Measurements from ENCODE around the gene VMAC.
"Not testable (repeated sequence)": the region's sequence is repeated elsewhere in the genome, so short reads cannot be mapped to it uniquely, and the experiment has no call there.

Gene VMAC, protein sequence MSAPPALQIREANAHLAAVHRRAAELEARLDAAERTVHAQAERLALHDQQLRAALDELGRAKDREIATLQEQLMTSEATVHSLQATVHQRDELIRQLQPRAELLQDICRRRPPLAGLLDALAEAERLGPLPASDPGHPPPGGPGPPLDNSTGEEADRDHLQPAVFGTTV

DNA sequence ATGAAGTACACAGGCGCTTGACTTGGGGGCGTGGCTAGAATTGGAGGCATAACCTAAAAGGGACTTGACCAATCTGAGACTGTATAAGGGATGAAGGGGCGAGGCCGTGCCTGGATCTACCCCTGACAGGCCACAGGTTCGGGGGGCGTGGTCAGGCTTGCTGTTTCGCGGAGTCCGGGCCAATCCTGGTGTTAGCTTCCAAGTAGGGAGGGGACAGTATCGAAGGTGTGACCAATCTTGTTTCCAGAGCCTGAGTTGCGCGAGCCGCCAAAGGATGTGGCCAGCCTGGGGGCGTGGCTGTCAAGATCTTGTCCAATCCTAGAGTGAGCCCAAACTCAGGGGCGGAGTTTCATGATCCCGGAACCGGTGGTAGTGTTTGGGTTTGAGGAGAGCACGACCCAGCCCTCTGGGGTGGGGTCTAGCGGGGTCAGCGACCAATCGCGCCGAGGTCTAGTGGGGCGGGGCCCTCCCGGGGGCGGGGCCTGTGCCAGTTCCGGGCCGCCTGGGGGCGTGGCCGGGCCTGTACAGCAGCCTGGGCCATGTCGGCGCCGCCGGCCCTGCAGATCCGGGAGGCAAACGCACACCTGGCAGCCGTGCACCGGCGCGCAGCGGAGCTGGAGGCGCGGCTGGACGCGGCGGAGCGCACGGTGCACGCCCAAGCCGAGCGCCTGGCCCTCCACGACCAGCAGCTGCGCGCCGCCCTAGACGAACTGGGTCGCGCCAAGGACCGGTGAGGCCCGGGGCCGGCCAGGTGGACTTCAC, at the start of gene VMAC:
Gene VMAC (plus strand): TSS at position 521 of the 762 bp plus-strand sequence. CDS start 19 bp downstream, at position 540.
- DNase-seq (ENCODE audit: low read depth in 2 of 2) = peak; percentile 99 to 100

DNA sequence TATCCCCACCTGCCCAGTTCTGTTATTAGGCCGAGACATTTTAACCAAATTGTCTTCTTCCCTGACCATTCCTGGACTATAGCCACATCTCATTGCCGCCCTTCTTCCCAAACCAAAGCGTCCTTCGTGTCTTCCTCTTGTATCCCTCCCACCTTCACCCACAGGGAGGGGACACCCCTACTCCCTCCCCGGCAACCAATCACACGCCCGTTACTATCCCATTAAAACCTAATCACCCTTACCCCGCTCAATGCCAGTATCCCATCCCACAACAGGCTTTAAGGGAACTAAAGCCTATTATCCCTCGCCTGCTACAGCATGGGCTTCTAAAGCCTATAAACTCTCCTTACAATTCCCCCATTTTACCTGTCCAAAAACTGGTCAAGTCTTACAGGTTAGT, 49.5 kb upstream of the VMAC start:
- DNase-seq (ENCODE audit: low read depth in 2 of 2) = not testable (repeated sequence)

DNA sequence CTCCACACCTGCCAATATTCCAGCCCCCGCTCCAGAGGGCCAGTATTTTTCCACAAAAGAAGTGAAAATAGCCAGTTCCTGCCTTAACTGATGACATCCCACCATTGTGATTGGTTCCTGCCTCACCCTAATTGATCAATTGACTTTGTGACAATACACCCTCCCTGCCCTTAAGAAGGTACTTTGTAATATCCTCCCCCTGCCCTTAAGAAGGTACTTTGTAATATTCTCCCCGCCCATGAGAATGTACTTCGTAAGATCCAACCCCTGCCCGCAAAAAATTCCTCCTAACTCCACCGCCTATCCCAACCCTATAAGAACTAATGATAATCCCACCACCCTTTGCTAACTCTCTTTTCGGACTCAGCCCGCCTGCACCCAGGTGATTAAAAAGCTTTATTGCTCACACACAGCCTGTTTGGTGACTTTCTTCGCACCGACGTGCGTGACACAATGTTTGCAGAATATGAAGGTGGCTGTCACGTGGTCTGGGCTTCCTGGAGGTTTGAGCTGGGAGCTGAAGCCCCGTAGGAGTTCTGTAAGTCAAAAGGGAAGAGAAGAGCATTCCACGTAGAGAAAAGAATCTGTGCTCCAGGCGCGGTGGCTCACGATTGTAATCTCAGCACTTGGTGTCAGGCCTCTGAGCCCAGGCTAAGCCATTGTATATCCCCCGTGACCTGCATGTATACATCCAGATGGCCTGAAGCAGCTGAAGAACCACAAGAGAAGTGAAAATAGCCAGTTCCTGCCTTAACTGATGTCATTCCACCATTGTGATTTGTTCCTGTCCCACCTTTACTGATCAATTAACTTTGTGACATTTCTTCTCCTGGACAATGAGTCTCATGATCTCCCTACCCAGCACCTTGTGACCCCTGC, 47.2 kb upstream of the VMAC start:
- DNase-seq (ENCODE audit: low read depth in 2 of 2) = no peak

DNA sequence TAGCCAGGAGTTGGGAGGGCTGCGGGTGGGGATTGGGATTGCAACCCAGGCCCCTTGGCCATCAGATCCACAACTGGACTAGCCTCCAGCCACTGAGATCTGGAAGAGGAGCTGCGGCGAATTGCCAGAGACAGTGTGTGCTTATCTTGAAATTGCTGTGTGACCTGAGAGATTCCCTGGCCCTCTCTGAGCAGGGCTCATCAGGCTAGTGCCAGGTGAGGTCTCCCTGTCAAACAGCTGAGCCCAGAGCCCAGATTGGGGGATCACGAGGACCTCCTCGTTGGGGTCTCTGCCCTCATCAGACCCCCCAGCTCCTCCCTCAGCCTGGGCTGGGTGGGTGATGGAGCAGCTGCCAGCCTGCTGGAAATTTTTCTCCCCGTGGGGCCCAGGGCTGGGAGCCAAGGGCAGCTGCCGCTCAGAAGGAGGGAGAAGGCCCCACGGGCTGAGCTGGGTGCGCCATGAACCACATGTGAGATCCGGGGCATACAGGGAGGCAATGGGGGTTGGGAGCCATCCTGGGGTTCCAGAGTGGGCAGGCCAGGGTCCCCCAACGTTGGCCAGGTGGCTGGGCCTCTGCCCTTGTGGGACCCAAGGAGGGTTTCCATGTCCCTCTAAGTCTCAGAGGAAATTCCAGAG, 41.5 kb upstream of the VMAC start:
- DNase-seq (ENCODE audit: low read depth in 2 of 2) = no peak

DNA sequence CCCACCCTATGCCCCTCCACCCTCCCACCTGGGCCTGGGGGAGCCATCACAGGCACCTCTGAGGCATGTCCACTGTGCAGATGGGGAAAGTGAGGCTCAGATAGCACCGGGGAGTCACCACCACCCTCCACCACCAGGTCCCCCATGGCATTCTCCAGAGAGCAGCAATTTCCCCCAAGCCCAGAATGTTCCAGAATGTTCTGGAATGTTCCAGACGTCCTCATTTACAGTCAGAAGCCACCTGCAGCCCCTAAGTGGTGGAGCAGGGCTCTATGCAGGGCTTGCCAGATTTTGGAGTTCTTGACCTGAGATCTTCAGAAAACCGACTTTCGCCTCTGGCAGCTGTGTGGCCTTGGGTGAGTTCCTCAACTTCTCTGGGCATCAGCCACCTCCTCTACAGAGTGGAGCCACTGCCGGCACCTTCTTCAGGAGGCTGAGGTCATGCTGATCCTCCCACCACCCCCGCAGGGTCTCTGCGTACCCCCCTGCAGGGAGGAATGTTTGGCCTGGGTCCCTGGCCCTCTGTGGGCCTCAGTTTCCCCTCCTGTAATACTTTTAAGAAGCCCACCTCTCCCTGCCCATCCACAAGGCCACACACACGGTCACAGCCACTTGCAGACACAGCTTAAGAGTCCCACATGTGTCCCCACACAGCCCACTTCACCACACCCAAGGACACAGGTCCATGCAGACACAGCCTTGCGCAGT, 40.5 kb upstream of the VMAC start:
- no peak for DNase-seq (ENCODE audit: low read depth in 2 of 2)

DNA sequence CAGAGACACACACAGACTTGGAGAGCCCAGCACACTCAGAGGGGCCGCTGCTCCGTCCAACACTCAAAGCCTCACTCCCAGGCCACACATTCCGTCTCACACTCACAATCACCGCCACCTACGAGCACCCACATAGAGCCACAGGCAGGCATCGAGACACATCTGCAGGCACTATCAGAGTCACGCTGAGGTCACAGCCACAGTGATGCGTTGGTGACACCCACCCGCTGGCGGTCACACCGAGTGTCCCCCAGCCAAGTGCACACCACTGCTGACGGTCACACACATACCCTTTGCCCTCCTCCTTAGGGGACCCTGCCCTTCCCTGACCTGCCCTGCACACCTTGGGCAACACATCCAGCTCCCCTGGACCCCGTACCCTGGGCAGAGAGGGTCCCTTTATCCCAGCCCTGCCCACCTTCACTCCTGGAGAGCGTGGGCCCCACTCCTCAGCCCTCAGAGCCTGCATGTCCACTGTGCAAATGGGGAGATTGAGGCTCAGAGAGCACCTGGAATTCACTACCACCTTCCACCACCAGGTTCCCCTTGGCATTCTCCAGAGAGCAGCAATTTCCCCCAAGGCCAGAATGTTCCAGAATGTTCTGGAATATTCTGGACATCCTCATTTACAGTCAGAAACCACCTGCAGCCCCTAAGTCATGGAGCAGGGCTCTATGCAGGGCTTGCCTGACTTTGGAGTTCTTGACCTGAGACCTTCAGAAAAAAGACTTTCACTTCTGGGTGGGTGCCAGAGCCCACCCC, 39.8 kb upstream of the VMAC start:
- peak in 1 of 2 donors; percentile 1 for DNase-seq (ENCODE audit: low read depth in 2 of 2)

DNA sequence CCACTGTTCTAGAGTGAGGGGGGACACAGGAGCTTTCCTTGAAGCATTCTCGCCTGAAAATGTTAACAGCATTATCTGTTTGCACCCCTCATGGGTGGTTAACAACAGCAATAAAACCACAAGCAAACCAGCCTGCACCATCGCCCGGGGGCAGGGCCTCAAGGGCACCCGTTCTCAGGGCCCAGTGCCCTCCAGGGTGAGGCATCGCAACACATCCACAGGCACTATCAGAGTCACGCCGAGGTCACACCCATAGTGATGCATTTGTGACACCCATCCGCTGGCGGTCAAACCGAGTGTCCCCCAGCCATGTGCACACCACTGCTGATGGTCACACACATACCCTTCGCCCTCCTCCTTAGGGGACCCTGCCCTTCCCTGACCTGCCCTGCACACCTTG, 38.9 kb upstream of the VMAC start:
- DNase-seq (ENCODE audit: low read depth in 2 of 2) = no peak

DNA sequence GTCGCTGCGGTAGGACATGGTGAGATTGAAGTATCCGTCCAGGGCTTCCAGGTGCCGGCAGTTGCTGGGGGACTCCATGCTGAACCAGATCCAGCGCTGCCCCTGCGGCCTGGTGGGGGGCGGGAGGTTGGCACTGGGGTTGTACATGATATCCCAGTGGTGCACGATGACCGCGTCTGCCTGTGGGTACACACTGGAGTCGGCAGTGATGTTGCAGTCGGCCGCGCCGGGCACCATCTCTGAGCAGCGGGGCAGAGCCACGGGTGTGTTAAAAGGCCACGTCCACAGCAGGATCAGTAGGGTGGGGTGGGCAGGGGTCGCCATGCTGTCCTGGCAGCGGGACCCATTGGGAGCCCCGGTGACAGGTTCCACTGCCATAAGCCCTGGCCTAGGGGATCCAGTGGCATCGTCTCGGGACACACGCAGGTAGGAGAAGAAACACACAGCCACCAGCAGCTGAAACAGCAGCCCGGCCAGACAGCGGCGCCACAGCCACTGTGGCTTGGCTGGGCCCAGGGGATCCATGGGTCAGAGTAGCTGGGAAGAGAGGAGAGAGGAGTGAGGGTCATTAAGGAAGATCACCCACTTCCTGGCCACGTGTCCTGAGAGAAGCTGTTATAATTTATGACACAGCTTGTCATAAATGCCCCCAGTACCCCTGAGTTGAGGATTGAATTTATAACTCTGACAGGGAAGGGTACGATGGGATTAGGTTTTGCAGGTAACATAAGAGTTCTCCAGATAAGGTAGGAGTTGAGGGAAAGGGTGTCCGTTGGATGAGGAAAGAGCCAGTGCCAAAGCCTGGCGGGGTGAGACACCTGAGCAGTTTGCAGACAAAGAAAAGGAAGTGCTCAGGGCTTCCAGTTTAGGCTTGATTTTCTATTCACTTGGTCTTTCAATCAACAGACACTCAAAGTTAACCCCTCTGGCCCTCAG, 37.2 kb upstream of the VMAC start:
- no peak for DNase-seq (ENCODE audit: low read depth in 2 of 2)

DNA sequence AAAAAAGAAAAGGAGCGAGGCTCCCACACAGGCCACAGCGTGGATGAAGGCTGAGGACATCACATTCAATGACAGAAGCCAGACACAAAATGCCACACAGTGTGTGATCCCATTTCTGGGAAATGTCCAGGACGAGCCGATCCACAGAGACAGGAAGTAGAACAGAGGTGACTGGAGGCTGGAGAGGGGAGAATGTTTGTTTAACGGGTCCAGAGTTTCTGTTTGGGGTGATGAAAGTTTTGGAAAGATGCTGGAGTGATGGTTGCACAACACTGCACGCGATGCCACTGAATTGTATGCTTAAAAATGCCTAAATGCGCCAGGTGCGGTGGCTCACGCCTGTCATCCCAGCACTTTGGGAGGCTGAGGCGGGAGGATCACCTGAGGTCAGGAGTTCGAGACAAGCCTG, 33.7 kb upstream of the VMAC start:
- DNase-seq (ENCODE audit: low read depth in 2 of 2) = no peak

DNA sequence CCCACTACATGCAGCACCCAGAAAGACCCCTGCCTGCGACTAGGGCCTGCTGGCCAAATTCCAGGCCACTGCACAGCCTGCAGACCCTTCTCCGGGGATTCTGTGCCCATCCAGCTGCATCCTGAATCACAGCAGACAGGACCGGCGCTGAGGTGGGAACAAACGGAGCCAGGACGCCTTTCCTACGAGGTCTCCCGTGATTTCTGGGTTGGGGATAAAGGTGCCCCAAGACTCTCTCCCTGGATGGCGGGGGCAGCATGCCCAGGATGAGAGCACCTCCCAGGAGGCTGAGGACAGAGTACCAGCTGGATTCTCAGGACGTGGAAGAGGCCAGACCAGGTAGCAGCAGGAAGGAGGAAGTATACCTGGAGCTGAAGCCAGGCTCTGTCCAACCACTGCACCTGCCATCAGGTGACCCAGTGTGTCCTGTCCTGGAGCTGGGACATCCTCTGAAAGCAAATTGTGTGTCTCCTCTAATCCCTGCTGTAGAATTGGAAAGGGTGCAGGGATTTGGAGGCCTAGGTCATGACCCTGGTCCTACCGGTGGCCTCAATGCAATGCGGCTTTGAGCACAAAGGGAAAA, 31.0 kb upstream of the VMAC start:
- no peak for DNase-seq (ENCODE audit: low read depth in 2 of 2)

DNA sequence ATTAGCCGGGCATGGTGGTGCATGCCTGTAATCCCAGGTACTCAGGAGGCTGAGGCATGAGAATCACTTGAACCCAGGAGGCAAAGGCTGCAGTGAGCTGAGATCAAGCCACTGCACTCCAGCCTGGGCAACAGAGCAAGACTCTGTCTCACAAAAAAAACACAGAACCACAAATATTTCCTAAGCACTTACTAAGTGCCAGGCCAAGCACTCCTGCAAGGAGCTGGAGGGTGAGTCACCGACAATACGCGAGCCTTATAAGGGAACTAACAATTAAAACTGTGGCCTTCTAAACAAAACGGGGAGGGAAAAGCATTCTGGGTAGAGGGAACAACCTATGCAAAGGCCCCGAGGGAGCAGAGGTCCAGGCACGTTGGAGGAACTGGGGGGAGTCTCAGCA, 30.2 kb upstream of the VMAC start:
- DNase-seq (ENCODE audit: low read depth in 2 of 2) = not testable (repeated sequence)

DNA sequence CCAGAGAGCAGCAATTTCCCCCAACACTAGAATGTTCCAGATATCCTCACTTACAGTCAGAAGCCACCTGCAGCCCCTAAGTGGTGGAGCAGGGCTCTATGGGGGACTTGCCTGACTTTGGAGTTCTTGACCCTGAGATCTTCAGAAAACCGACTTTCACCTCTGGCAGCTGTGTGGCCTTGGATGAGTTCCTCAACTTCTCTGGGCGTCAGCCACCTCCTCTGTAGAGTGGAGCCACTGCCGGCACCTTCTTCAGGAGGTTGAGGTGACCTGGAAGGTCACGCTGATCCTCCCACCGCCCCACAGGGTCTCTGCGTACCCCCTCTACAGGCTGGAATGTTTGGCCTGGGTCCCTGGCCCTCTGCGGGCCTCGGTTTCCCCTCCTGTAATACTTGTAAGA, 27.2 kb upstream of the VMAC start:
- DNase-seq (ENCODE audit: low read depth in 2 of 2) = no peak

DNA sequence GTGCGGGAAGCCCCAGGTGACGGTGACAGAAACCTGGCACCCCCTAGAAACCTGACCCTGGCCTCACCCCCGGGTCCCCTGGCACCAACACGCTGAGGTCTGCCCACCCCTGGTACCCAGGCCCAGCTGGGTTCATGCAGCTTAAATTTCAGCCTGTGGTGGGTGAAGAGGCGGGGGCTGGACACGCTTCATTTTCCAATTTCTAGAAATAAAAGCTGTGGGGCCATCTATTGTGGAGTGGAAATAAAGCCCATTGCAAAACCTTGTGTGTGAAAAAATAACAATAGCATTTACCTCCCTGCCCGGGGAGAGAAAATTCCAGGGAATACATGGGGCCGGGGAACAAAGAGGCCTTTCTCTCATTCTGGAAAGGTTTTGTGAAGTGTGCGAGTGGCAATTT, 26.8 kb upstream of the VMAC start:
- DNase-seq (ENCODE audit: low read depth in 2 of 2) = no peak

DNA sequence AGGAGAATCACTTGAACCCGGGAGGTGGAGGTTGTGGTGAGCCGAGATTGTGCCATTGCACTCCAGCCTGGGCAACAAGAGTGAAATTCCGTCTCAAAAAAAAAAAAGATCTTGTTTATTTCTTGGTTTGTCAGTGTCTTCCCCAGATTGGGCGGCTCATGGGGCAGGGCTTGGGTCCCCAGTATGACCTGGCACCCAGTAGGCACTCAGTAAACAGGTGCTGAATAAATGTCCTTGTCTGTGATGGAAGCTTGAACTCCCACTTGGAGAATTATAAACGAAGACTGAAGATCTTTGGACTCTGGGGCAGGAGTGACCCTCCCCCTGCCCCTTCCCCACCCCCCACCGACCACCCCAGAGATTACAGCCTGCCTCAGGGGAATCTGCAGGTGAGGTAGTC, 24.5 kb upstream of the VMAC start:
- no peak for DNase-seq (ENCODE audit: low read depth in 2 of 2)

DNA sequence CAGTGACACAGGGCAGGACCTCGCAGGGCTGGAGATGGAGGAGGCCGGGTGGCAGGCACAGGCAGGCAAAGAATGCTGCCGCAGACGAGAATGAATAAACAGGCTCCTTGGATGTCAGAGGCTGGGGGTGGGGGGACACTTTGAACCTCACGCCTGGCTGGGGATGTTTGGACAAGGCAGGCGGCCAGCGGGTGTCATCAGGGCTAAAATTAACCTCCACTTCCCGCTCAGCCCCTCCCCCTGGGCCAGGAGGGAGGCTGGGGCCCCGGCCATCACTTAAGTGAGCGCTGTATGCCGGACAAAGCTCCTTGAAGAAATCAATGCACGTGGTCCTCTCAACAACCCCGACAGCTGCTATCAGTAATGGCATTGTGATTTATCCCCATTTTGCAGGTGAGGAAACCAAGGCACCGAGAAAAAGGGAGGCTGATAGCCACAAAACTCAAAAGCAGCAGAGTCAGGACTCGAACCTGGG, 24.0 kb upstream of the VMAC start:
- DNase-seq (ENCODE audit: low read depth in 2 of 2) = no peak

DNA sequence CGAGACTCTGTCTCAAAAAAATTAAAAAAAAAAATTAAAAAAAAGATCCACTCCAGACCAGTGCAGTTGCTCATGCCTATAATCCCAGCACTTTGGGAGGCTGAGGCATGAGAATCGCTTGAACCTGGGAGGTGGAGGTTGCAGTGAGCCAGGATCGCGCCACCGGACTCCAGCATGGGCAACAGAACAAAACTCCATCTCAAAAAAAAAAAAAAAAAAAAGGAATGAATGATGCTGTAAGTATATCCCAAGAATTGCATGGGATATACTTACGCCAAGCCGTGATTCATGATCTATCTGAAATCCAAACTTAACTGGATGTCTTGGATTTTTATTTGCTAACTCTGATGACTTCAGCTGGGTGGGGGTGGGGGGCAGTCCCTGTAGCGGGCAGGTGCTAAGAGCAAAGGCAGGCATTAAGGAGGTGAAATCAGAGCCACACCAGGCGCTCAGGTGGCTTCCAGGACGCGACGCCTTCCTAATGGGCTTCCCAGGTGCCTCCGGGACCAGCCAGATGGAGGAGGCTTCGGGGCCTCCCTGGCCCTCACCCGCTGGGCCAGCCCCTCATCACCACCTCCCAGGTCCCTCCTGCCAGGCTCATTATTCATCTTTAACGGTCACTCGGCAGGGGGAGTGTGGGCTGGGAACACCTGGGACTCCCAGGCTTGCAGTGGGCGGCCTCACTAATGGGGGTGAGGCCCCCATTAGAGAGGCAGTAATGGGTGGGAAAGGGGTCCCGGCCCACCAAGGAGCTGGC, 23.0 kb upstream of the VMAC start:
- DNase-seq (ENCODE audit: low read depth in 2 of 2) = no peak

DNA sequence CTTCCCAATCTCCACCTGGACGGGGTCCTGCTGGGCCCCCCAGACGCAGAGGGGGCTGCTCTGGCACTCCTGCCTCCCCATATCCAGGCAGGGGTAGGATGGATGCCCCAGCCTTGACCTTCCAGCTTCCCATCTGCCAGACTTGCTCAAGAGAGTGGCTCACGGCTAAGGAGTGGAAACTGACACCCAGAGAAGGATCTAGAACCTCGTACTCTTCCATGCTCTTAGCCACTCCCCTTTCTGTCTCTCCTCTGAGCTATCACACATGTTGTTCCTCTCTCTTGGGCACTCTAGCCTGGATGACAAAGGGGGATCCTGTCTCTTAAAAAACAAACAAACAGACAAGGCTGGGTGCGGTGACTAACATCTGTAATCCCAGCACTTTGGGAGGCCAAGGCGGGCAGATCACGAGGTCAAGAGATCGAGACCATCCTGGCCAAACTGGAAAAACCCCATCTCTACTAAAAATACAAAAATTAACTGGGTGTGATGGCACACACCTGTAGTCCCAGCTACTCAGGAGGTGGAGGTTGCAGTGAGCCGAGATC, 22.2 kb upstream of the VMAC start:
- no peak for DNase-seq (ENCODE audit: low read depth in 2 of 2)
